ENCODE measurements around the gene SLC38A2. TPM values are rescaled to one million over a fixed set of nuclear protein-coding genes. Genes with fewer than 3 reads are reported as not detected.
A peak's percentile ranks its signal among the peaks of the same experiment; 100 is the strongest.

Gene SLC38A2
- total RNA-seq, 2 experiments from 2014 or later = 211 to 296 TPM

DNA sequence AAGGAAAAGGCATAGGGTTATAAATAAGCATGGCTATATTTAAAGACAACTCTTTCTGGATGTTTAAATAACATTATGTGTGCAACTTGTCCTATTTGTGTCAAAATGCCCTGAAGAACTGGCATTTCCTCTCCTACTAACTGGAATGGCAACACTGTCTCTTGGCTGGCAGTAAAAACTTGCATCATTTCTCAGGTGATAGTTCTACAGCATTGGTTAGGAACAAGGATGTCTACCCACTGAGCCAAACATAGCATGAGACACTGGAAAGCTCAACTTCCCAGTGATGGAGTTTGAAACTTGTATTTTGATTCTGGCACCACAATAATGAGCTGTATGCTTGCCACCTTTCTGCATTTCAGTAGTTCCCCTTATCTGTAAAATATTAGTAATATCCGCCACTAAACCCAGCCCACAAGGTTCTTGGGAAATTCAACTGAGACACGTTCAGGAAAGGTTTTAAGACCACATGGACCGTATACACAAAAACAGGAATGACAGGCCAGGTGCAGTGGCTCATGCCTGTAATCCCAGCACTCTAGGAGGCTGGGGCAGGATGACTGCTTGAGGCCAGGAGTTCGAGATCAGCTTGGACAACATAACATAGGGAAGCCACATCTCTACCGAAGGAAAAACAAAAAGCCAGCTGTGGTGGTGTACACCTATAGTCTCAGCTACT, 5.1 kb downstream of the SLC38A2 start:
- ATAC-seq = no peak
- H3K4me1 Mint-ChIP-seq = peaks cover 71% of the 10 kb centered on the region
- H3K27me3 Mint-ChIP-seq = no peaks in the 10 kb centered on the region

DNA sequence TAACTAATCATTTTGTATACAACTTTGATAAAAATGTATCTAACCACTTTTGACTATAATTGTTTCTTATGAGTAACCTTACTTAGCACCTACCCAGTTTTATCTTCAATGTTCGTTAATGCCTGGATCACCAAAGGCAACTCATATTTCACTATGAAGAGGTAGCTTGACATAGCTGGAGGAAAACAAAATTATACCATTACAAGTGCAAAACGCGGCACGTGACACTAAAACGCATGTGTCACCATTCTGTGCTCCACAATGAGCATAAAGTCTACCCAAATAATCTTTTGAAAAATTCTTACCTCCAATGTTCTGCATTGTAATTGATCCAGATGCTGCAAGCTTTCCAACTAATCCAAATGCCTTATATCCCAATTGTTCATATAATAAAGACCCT, 5.8 kb downstream of the SLC38A2 start:
- ChIA-PET POLR2A (interaction anchor here (2.1 kb wide), 1 partner anchor 11 kb away, joined by 7 read pairs; no protein-coding TSS in a partner anchor), CTCF (interaction anchor here (1.0 to 1.4 kb wide), 2 partner anchors 8 to 242 kb away, joined by 3 to 4 read pairs; no protein-coding TSS in a partner anchor)
- ATAC-seq (no peak), DNase-seq (no peak)
- intact Hi-C loops (cut with DNase I, micrococcal nuclease) = loop anchor here in 1 of 2 experiments (5.0 kb wide), 1 partner anchor 214 kb away; no protein-coding TSS in a partner anchor
- Mint-ChIP-seq H3K27ac (no peak overlapping the region), H3K9me3 (ENCODE audit: low read depth) (no peaks in the 10 kb centered on the region), H3K36me3 (ENCODE audit: low read depth) (peaks cover 90% of the 10 kb centered on the region), H3K27me3 (no peaks in the 10 kb centered on the region), H3K4me1 (peaks cover 77% of the 10 kb centered on the region), H3K4me3 (peak overlapping the region; percentile 97)

More for the DNA sequence above, 5.1 kb downstream of the SLC38A2 start:
- Mint-ChIP-seq H3K4me3 (peak overlapping the region; percentile 97), H3K36me3 (ENCODE audit: low read depth) (peaks cover 86% of the 10 kb centered on the region), H3K9me3 (ENCODE audit: low read depth) (no peaks in the 10 kb centered on the region), H3K27ac (peak overlapping the region; percentile 63)
- intact Hi-C loops (cut with DNase I, micrococcal nuclease) = loop anchor here in 1 of 2 experiments (2.0 to 5.0 kb wide), 2 partner anchors 215 to 293 kb away; no protein-coding TSS in a partner anchor
- ChIA-PET POLR2A (interaction anchor here (1.0 to 2.1 kb wide), 2 partner anchors 12 to 92 kb away, joined by 3 to 7 read pairs; no protein-coding TSS in a partner anchor), CTCF (interaction anchor here (0.6 to 1.4 kb wide), 8 partner anchors 7 to 752 kb away, joined by 3 to 5 read pairs (median 3); no protein-coding TSS in a partner anchor)
- DNase-seq = no peak

DNA sequence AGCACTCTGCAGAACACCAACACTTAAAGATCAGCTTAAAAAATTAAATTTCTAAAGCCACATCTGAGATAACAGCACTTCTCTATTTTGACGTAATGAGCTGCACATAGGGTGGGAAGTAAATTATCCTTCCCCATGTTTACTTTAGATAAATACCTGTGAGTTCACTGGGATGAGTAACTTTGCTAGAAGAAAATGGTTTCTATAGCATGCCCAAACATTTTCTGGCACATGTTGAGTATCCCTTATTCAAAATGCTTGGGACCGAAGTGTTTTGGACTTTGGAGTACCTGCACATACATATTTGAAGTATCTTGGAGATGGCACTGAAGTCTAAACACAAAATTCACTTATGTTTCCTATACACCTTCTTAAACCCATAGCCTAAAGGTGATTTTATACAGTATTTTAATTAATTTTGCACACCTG, 6.6 kb downstream of the SLC38A2 start:
- DNase-seq = no peak
- intact Hi-C loops (cut with DNase I, micrococcal nuclease) = loop anchor here in 1 of 2 experiments (5.0 kb wide), 1 partner anchor 214 kb away; no protein-coding TSS in a partner anchor
- Mint-ChIP-seq H3K27me3 (no peaks in the 10 kb centered on the region), H3K9me3 (ENCODE audit: low read depth) (no peaks in the 10 kb centered on the region), H3K4me1 (peaks cover 81% of the 10 kb centered on the region), H3K4me3 (no peak overlapping the region), H3K27ac (peak overlapping the region; percentile 13), H3K36me3 (ENCODE audit: low read depth) (peaks cover 88% of the 10 kb centered on the region)
- ATAC-seq = no peak
- ChIA-PET POLR2A (interaction anchor here (0.7 to 2.1 kb wide), 2 partner anchors 10 to 133 kb away, joined by 4 to 7 read pairs; no protein-coding TSS in a partner anchor), CTCF (interaction anchor here (1.4 to 2.0 kb wide), 2 partner anchors 9 to 10 kb away, joined by 3 to 5 read pairs; no protein-coding TSS in a partner anchor)

DNA sequence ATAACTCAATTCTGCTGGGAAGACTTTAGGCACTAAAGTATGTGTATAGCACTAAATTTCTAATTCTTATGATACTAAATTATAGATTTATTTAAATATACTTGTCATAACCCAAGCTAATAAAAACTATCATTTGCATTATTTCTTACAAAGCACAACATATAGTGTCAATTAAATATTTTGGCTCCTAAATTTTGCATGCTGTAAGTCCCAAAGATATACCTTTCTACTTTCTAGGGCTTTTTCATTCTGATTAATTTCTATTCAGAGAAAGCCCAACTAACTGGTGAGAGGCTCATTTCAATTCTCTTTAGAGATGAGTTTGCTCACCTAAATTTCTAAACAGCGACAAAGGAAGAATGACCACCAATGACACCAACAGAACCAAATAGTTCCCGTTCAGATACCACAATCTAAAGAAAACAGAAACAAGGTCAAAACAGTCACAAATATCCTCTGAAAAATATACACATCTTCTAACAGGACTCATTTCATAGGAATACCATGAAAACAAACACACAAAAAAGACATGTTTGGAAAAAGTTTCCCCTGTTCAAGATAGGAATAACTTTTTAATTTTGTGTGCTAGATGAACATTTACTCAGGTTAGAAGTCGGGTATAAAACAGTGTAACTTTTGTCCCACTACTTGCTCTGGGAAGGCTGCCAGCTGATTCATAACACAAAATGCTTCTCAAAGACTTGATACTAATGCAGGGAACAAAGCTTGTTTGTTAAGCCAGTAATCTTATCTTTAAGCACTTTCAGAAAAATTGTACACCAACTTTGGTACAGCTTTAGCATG, 7.6 kb downstream of the SLC38A2 start:
- intact Hi-C loops (cut with DNase I, micrococcal nuclease) = loop anchor here in 1 of 2 experiments (5.0 kb wide), 1 partner anchor 213 kb away; no protein-coding TSS in a partner anchor
- DNase-seq = peak; percentile 37
- peak overlapping the region; percentile 42 for H3K27ac Mint-ChIP-seq
- no peak overlapping the region for H3K4me3 Mint-ChIP-seq
- ChIA-PET CTCF (interaction anchor here (2.0 kb wide), 1 partner anchor 11 kb away, joined by 5 read pairs; no protein-coding TSS in a partner anchor), POLR2A (interaction anchor here (0.7 to 2.1 kb wide), 3 partner anchors 9 to 96 kb away, joined by 3 to 7 read pairs (median 6); no protein-coding TSS in a partner anchor)
- H3K9me3 Mint-ChIP-seq (ENCODE audit: low read depth) = no peaks in the 10 kb centered on the region
- no peak for ATAC-seq
- no peaks in the 10 kb centered on the region for H3K27me3 Mint-ChIP-seq
- peaks cover 78% of the 10 kb centered on the region for H3K4me1 Mint-ChIP-seq
- peaks cover 86% of the 10 kb centered on the region for H3K36me3 Mint-ChIP-seq (ENCODE audit: low read depth)

DNA sequence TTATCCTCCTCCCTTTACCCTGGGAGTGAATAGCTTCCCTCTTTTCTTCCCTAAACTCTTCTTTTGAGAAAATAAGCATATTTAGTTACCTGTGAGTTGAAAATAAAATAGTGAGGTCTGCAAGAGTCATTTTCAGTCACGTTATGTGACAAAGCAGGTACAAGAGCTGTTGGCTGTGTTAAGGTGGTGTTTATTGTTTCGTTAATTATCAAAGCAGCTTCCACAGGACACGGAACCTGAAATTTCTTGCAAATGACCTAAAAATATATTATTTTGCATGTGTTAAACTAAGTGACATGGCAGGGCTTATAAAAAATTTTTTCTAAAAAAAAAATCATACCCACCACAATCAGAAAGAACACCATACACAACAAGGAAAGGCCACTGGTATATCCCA, 8.3 kb downstream of the SLC38A2 start:
- CTCF ChIA-PET = interaction anchor here (0.6 to 2.0 kb wide), 4 partner anchors 10 to 351 kb away, joined by 3 to 5 read pairs (median 4); no protein-coding TSS in a partner anchor
- Mint-ChIP-seq H3K27me3 (no peaks in the 10 kb centered on the region), H3K4me1 (peaks cover 71% of the 10 kb centered on the region), H3K36me3 (ENCODE audit: low read depth) (peaks cover 86% of the 10 kb centered on the region), H3K9me3 (ENCODE audit: low read depth) (no peaks in the 10 kb centered on the region), H3K27ac (no peak overlapping the region), H3K4me3 (no peak overlapping the region)
- POLR2A ChIA-PET = interaction anchor here (0.6 to 1.1 kb wide), 2 partner anchors 20 to 95 kb away, joined by 3 read pairs; no protein-coding TSS in a partner anchor
- ATAC-seq (no peak), DNase-seq (no peak)
- intact Hi-C loops (cut with DNase I, micrococcal nuclease) = no loop called here

DNA sequence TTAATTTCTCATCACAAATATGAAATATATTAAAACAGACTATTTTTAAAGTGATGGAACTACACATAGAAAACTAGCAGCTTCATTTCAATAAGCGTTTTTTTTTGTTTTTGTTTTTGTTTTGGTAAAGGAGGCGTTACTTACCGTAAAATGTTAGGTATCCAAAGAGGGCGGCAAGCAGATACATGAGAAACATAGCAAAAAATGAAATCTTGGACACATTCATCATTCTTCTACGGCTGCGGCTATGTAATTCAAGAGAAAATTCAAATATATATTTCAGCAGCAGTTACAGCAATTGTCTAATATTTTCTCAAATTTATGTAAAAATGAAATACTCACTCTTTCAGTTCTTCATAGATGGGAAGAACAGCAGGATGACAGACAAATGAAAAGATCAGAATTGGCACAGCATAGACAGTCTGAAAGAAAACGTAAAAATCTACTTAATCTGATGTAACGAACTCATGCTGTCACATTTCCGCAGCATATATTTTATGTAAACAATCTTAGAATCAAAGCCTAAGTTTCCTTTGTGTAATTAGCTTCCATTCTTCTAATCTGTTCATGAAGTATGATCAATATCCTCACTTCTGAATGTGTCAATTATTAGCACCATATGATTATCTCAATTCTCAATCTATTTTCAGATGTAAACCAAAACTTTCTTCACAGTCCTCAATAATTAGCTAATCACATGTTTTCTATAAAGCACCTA, 8.8 kb downstream of the SLC38A2 start:
- H3K27me3 Mint-ChIP-seq = no peaks in the 10 kb centered on the region
- peaks cover 65% of the 10 kb centered on the region for H3K4me1 Mint-ChIP-seq
- no peak overlapping the region for H3K4me3 Mint-ChIP-seq
- POLR2A ChIA-PET = interaction anchor here (0.6 to 1.1 kb wide), 4 partner anchors 20 to 947 kb away, joined by 3 to 4 read pairs (median 3); no protein-coding TSS in a partner anchor
- intact Hi-C loops (cut with DNase I, micrococcal nuclease) = no loop called here
- DNase-seq = no peak
- H3K36me3 Mint-ChIP-seq (ENCODE audit: low read depth) = peaks cover 86% of the 10 kb centered on the region
- ATAC-seq = no peak
- H3K9me3 Mint-ChIP-seq (ENCODE audit: low read depth) = no peaks in the 10 kb centered on the region
- CTCF ChIA-PET = interaction anchor here (0.6 to 1.1 kb wide), 4 partner anchors 10 to 350 kb away, joined by 3 to 4 read pairs (median 3); no protein-coding TSS in a partner anchor
- no peak overlapping the region for H3K27ac Mint-ChIP-seq

DNA sequence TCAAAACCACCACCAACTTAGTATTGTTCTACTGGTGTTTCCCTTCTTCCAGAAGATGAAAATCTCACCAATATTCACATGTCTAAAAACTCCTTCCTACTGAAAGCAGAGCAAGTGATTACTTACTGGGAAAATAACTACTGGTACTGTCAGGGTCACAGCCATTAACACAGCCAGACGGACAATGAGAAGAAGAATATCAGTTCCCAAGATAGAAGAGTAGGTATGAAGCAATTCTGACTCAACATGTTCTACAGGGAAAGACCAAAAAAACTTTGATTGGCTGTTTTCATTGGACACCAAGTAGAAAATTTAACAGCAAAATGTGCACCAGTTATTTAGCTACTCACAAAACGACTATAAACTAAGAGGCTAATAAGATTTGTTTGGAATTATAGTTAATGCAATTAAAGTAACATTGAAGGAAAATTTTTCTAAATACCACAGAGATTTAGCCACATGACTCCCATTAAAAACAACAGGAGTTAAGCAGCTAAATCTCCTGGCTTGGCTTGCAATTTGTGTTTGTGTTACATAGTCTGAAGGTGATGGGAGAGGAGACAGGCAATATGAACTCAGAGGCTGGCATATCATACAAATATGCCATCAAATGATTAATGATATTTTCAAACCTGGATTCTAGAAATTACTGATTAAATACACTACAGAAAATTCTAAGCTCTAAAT, 9.5 kb downstream of the SLC38A2 start:
- Mint-ChIP-seq H3K9me3 (ENCODE audit: low read depth) (no peaks in the 10 kb centered on the region), H3K36me3 (ENCODE audit: low read depth) (peaks cover 83% of the 10 kb centered on the region), H3K27ac (no peak overlapping the region), H3K27me3 (no peaks in the 10 kb centered on the region), H3K4me1 (peaks cover 59% of the 10 kb centered on the region), H3K4me3 (no peak overlapping the region)
- ATAC-seq = no peak
- intact Hi-C loops (cut with DNase I, micrococcal nuclease) = no loop called here
- ChIA-PET POLR2A (interaction anchor here (0.6 to 1.1 kb wide), 3 partner anchors 33 to 948 kb away, joined by 3 to 4 read pairs (median 3); no protein-coding TSS in a partner anchor), CTCF (interaction anchor here (0.6 to 1.3 kb wide), 4 partner anchors 9 to 157 kb away, joined by 3 to 4 read pairs (median 3); no protein-coding TSS in a partner anchor)
- no peak for DNase-seq

DNA sequence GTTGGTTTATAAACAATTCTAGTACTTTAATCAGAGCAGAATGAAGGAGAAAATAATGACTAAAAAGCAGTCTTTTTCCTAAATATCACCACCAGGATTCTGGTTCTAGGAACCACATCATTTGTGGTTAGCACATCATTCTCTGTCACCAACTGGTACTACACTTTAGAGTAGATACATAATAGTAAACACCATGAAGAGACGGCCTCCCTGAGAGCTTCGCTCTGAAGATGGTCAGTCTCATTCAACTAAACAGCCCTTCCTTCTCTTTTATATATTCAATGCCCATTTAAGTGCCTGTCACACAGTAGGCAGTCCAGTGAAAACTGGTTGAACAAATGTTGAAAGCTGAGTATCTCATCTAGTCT, 10.9 kb downstream of the SLC38A2 start:
- no peak for ATAC-seq
- POLR2A ChIA-PET = interaction anchor here (1.0 kb wide), 1 partner anchor 9 kb away, joined by 3 read pairs; no protein-coding TSS in a partner anchor
- Mint-ChIP-seq H3K27me3 (no peaks in the 10 kb centered on the region), H3K4me3 (peak overlapping the region; percentile 10), H3K4me1 (peaks cover 46% of the 10 kb centered on the region), H3K36me3 (ENCODE audit: low read depth) (peaks cover 72% of the 10 kb centered on the region), H3K9me3 (ENCODE audit: low read depth) (no peaks in the 10 kb centered on the region), H3K27ac (peak overlapping the region; percentile 47)
- CTCF ChIA-PET = interaction anchor here (1.3 kb wide), 1 partner anchor 15 kb away, joined by 4 read pairs; no protein-coding TSS in a partner anchor
- DNase-seq = no peak
- intact Hi-C loops (cut with DNase I, micrococcal nuclease) = no loop called here

DNA sequence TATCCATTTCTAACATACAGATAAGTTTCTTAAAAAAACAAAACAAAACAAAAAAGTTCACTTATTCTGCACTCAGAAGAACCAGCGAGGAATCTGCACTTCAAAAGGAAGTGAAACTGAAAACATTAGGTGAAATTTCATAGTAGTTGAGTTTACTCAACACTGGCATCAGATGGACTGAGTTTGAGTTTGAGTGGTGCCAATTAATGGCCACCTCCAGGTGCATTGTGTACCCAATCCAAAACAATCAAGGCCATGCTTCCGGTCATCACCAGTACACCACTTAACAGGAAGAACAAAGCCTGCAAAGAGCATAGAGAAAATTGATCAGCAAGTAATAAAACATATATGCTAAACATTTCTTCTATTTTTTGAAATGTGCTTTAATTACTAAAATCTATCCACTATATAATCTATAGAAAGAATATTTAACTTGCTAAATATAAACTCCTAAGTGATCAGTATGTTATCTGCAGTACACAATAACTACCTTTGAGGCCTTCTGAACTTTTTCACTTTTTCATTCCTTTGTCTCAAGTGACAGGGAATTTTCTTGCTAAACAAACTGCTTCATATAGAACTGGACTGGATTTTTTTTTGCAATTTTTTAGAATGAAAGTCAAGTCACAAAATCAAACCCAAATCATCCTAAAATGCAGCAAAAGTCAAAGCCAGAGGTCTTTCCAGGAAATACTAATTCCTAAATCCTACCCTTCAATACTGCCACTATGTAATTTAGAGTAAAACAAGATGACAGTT, 11.5 kb downstream of the SLC38A2 start:
- POLR2A ChIA-PET = no interaction called here
- ATAC-seq = peak; percentile 23
- Mint-ChIP-seq H3K4me3 (no peak overlapping the region), H3K4me1 (peaks cover 45% of the 10 kb centered on the region), H3K27ac (peak overlapping the region; percentile 65), H3K27me3 (no peaks in the 10 kb centered on the region), H3K36me3 (ENCODE audit: low read depth) (peaks cover 71% of the 10 kb centered on the region), H3K9me3 (ENCODE audit: low read depth) (no peaks in the 10 kb centered on the region)
- CTCF ChIA-PET = no interaction called here
- DNase-seq = no peak
- intact Hi-C loops (cut with DNase I, micrococcal nuclease) = no loop called here

Data from activated CD4-positive, alpha-beta T cell treated with anti-CD3 and anti-CD28 coated beads for 36 hours (primary cell).